GM23338 (cell line): Measurements from ENCODE around the gene SND1. TPM values are rescaled to one million over a fixed set of nuclear protein-coding genes. Genes with fewer than 3 reads are reported as not detected.

ENCODE experiments used
- ATAC-seq: fragments of 200-7000 bp; cut with Tn5 transposase; 3 replicates; pipeline ENCODE4 v1.9.1; 2020
- DNase-seq: peaks from one replicate; pipeline ENCODE4 v3.0.0-alpha.2; 2015; ENCODE audit warnings: low spot score
- H2AFZ ChIP-seq: fragments of 200-600 bp; sonication (generic); 2 replicates; pipeline ENCODE4 v1.8.0; 2016; ENCODE audit warnings: antibody characterized with exemption, mild to moderate bottlenecking, moderate library complexity
- H3F3A ChIP-seq: fragments of 200-600 bp; sonication (generic); replicated peaks from 2 replicates; pipeline ENCODE4 v1.8.0; 2017; ENCODE audit warnings: antibody characterized with exemption, mixed run types, low read depth
- H3K27ac ChIP-seq: fragments of 200-600 bp; sonication (generic); 2 replicates; pipeline ENCODE4 v1.6.1; 2016; ENCODE audit warnings: low read depth
- H3K27me3 ChIP-seq: fragments of 200-600 bp; sonication (generic); 2 replicates; pipeline ENCODE4 v1.8.0; 2016; ENCODE audit warnings: mild to moderate bottlenecking, mixed run types, moderate library complexity; ENCODE audit not compliant: insufficient read depth
- H3K36me3 ChIP-seq: fragments of 200-600 bp; sonication (generic); 2 replicates; pipeline ENCODE4 v1.8.0; 2016; ENCODE audit warnings: mild to moderate bottlenecking; ENCODE audit not compliant: insufficient read depth
- H3K4me1 ChIP-seq: fragments of 200-600 bp; sonication (generic); 2 replicates; pipeline ENCODE4 v1.8.0; 2016; ENCODE audit warnings: mild to moderate bottlenecking, moderate library complexity; ENCODE audit not compliant: insufficient read depth
- H3K4me2 ChIP-seq: fragments of 200-600 bp; sonication (generic); 2 replicates; pipeline ENCODE4 v1.7.1; 2017; ENCODE audit warnings: mixed run types
- H3K4me3 ChIP-seq: fragments of 200-600 bp; sonication (generic); 2 replicates; pipeline ENCODE4 v1.6.1; 2016; ENCODE audit warnings: mixed run types
- H3K79me2 ChIP-seq: fragments of 200-600 bp; sonication (generic); replicated peaks from 2 replicates; pipeline ENCODE4 v1.8.0; 2017; ENCODE audit warnings: mild to moderate bottlenecking; ENCODE audit not compliant: insufficient read depth
- H3K9me2 ChIP-seq: fragments of 200-600 bp; sonication (generic); 2 replicates; pipeline ENCODE4 v1.8.0; 2017; ENCODE audit not compliant: insufficient read depth
- H4K20me1 ChIP-seq: fragments of 200-600 bp; sonication (generic); replicated peaks from 2 replicates; pipeline ENCODE4 v1.8.0; 2017; ENCODE audit warnings: mild to moderate bottlenecking; ENCODE audit not compliant: insufficient read depth
- H3K27ac Mint-ChIP-seq: 2 replicates; pipeline ENCODE4 v1.8.0; 2020; ENCODE audit warnings: inconsistent platforms, mild to moderate bottlenecking, moderate library complexity, mixed read lengths
- H3K27me3 Mint-ChIP-seq: 3 replicates; pipeline ENCODE4 v1.8.0; 2022; ENCODE audit warnings: low read depth, mild to moderate bottlenecking, moderate library complexity, mixed read lengths, inconsistent platforms; ENCODE audit not compliant: insufficient read depth, poor library complexity
- H3K36me3 Mint-ChIP-seq: 3 replicates; pipeline ENCODE4 v1.8.0; 2021; ENCODE audit warnings: low read depth, mild to moderate bottlenecking, inconsistent platforms, moderate library complexity, mixed read lengths
- H3K4me1 Mint-ChIP-seq: 3 replicates; pipeline ENCODE4 v1.8.0; 2020; ENCODE audit warnings: mild to moderate bottlenecking, inconsistent platforms, mixed read lengths
- H3K4me3 Mint-ChIP-seq: 3 replicates; pipeline ENCODE4 v1.8.0; 2021; ENCODE audit warnings: moderate library complexity, mild to moderate bottlenecking, inconsistent platforms, mixed read lengths
- H3K9me3 Mint-ChIP-seq: 3 replicates; pipeline ENCODE4 v1.8.0; 2020; ENCODE audit warnings: moderate library complexity, mild to moderate bottlenecking, inconsistent platforms, mixed read lengths
- CREB1 ChIP-seq: fragments of 250-450 bp; sonication (Bioruptor Pico); IDR thresholded peaks from 2 replicates; pipeline ENCODE4 v1.5.0; 2020; ENCODE audit warnings: low read depth, mild to moderate bottlenecking, moderate library complexity
- EZH2 ChIP-seq: fragments of 200-600 bp; sonication (generic); IDR thresholded peaks from one replicate; pipeline ENCODE4 v1.8.0; 2017; ENCODE audit warnings: antibody characterized with exemption, mild to moderate bottlenecking, low read depth; ENCODE audit not compliant: unreplicated experiment
- EZH2phosphoT487 ChIP-seq: fragments of 200-600 bp; sonication (generic); IDR thresholded peaks from one replicate; pipeline ENCODE4 v1.8.1; 2018; ENCODE audit warnings: antibody characterized with exemption; ENCODE audit not compliant: unreplicated experiment
- JUNB ChIP-seq: IDR thresholded peaks from one replicate; pipeline ENCODE4 v1.6.1; 2016; ENCODE audit warnings: antibody characterized with exemption; ENCODE audit not compliant: unreplicated experiment
- NANOG ChIP-seq: IDR thresholded peaks from 2 replicates; pipeline ENCODE4 v1.6.1; 2016; ENCODE audit warnings: antibody characterized with exemption, borderline replicate concordance
- STAT1 ChIP-seq: IDR thresholded peaks from one replicate; pipeline ENCODE4 v1.6.1; 2016; ENCODE audit warnings: antibody characterized with exemption; ENCODE audit not compliant: unreplicated experiment
- ZNF114 ChIP-seq: fragments of 250-450 bp; sonication (Bioruptor Pico); IDR thresholded peaks from 2 replicates; pipeline ENCODE4 v1.5.0; 2020; ENCODE audit warnings: mild to moderate bottlenecking, moderate library complexity
- polyA plus RNA-seq: library from polyadenylated mRNA; unstranded; fragments of >200 nt; fragmentation: Nextera tagmentation; extraction: Ambion mirVana; gene quantifications from 2 replicates; pipeline ENCODE4 v1.2.1, GENCODE V29; 2016
- total RNA-seq: library from RNA; depleted of rRNA; stranded (reverse); fragments of >200 nt; shearing (Covaris generic); gene quantifications from 2 replicates; pipeline ENCODE4 v1.2.3, GENCODE V29; 2014
- TF ChIP-seq, protein P1 (sequence below): IDR thresholded peaks from 2 replicates; pipeline ENCODE4 v1.6.1; 2016; ENCODE audit warnings: antibody characterized with exemption
- TF ChIP-seq, protein P2 (sequence below): IDR thresholded peaks from one replicate; pipeline ENCODE4 v1.6.1; 2018; ENCODE audit warnings: antibody characterized with exemption; ENCODE audit not compliant: unreplicated experiment
- TF ChIP-seq, protein P3 (sequence below): fragments of 250-450 bp; sonication (Bioruptor Pico); IDR thresholded peaks from 2 replicates; pipeline ENCODE4 v1.5.0; 2020; ENCODE audit warnings: mild to moderate bottlenecking, moderate library complexity

The SND1 gene
- total and polyA plus RNA-seq, 2 experiments from 2014 or later, result 107 to 254 TPM

DNA sequence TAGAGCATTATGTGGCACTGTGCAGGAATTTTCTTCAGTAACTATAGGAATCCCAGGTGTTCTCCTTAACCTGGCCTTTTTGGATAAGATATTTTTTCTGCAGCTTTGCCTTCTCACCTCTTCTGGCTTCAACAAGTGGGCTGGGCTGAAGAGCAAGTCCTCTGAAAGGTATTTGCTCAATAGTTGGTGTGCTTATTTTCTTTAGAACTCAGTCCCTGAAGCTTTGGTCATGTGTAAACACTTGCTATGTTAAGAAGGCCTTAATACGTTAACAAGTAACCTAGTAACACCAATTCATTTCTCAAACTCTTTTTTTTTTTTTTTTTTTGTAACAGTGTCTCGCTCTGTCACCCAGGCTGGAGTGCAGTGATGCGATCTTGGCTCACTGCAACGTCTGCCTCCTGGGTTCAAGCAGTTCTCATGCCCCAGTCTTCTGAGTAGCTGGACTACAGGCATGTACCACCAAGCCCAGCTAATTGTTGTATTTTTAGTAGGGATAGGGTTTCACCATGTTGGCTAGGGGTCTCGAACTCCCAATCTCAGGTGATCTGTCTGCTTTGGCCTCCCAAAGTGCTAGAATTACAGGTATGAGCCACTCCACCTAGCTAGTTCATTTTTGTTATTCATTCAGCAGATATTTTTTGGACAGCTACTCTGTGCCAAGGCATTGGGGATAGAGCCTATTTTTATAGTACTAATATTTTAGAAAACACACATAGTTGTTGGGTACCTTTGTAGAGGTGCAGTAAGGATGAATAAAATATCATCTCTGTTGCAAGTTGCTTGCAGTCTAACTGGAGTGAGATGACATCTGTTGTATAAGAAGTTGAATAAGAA, 164.6 kb downstream of the SND1 start (continued):
- no peak for TF ChIP-seq STAT1
- TF ChIP-seq CREB1 (CRISPR knock-in tag), result no peak
- TF ChIP-seq, protein P1, sequence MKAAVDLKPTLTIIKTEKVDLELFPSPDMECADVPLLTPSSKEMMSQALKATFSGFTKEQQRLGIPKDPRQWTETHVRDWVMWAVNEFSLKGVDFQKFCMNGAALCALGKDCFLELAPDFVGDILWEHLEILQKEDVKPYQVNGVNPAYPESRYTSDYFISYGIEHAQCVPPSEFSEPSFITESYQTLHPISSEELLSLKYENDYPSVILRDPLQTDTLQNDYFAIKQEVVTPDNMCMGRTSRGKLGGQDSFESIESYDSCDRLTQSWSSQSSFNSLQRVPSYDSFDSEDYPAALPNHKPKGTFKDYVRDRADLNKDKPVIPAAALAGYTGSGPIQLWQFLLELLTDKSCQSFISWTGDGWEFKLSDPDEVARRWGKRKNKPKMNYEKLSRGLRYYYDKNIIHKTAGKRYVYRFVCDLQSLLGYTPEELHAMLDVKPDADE, result no peak
- TF ChIP-seq EZH2, result no peak
- TF ChIP-seq, protein P2, sequence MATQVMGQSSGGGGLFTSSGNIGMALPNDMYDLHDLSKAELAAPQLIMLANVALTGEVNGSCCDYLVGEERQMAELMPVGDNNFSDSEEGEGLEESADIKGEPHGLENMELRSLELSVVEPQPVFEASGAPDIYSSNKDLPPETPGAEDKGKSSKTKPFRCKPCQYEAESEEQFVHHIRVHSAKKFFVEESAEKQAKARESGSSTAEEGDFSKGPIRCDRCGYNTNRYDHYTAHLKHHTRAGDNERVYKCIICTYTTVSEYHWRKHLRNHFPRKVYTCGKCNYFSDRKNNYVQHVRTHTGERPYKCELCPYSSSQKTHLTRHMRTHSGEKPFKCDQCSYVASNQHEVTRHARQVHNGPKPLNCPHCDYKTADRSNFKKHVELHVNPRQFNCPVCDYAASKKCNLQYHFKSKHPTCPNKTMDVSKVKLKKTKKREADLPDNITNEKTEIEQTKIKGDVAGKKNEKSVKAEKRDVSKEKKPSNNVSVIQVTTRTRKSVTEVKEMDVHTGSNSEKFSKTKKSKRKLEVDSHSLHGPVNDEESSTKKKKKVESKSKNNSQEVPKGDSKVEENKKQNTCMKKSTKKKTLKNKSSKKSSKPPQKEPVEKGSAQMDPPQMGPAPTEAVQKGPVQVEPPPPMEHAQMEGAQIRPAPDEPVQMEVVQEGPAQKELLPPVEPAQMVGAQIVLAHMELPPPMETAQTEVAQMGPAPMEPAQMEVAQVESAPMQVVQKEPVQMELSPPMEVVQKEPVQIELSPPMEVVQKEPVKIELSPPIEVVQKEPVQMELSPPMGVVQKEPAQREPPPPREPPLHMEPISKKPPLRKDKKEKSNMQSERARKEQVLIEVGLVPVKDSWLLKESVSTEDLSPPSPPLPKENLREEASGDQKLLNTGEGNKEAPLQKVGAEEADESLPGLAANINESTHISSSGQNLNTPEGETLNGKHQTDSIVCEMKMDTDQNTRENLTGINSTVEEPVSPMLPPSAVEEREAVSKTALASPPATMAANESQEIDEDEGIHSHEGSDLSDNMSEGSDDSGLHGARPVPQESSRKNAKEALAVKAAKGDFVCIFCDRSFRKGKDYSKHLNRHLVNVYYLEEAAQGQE, result no peak

DNA sequence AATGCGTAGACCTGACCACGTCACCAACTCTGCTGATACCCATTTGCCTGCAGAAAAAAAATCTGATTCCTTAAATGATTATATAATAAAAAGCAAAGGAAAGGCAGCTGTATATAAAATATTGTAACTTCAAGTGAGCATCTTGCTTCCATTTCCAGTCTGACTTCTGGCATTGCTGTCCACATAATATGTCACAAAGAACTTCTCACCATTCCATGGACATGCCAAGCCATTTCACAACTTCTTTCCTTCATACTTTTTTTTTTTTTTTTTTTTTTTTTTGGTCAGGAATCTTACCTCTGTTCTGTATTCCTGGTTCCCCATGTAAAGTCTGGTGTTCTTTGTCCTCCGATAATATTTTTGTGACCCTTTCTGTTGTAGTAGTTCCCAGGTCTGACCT, 165.5 kb downstream of the SND1 start:
- no peaks in the 10 kb centered on the region for H3K9me3 Mint-ChIP-seq
- H3K27me3 ChIP-seq, result no peaks in the 10 kb centered on the region
- peaks cover 61% of the 10 kb centered on the region for H3K4me1 ChIP-seq
- DNase-seq (no peak), ATAC-seq (no peak)
- H3K27ac Mint-ChIP-seq, result no peak overlapping the region
- no peaks in the 10 kb centered on the region for H3K36me3 Mint-ChIP-seq
- no peak overlapping the region for H3K27ac ChIP-seq
- H3K36me3 ChIP-seq, result no peaks in the 10 kb centered on the region
- no peaks in the 10 kb centered on the region for H3K9me2 ChIP-seq
- no peak overlapping the region for H2AFZ ChIP-seq
- H3K4me3 Mint-ChIP-seq, result no peak overlapping the region
- H3K4me1 Mint-ChIP-seq, result peaks cover 78% of the 10 kb centered on the region
- peaks cover 10% of the 10 kb centered on the region for H3K27me3 Mint-ChIP-seq
- peaks cover 43% of the 10 kb centered on the region for H4K20me1 ChIP-seq
- H3F3A ChIP-seq, result no peaks in the 10 kb centered on the region
- no peak overlapping the region for H3K4me2 ChIP-seq
- H3K4me3 ChIP-seq, result no peak overlapping the region
- peaks cover 82% of the 10 kb centered on the region for H3K79me2 ChIP-seq
- TF ChIP-seq EZH2phosphoT487 (no peak), ZNF114 (CRISPR knock-in tag) (no peak), NANOG (no peak), JUNB (no peak), STAT1 (no peak)
- TF ChIP-seq, protein P3, sequence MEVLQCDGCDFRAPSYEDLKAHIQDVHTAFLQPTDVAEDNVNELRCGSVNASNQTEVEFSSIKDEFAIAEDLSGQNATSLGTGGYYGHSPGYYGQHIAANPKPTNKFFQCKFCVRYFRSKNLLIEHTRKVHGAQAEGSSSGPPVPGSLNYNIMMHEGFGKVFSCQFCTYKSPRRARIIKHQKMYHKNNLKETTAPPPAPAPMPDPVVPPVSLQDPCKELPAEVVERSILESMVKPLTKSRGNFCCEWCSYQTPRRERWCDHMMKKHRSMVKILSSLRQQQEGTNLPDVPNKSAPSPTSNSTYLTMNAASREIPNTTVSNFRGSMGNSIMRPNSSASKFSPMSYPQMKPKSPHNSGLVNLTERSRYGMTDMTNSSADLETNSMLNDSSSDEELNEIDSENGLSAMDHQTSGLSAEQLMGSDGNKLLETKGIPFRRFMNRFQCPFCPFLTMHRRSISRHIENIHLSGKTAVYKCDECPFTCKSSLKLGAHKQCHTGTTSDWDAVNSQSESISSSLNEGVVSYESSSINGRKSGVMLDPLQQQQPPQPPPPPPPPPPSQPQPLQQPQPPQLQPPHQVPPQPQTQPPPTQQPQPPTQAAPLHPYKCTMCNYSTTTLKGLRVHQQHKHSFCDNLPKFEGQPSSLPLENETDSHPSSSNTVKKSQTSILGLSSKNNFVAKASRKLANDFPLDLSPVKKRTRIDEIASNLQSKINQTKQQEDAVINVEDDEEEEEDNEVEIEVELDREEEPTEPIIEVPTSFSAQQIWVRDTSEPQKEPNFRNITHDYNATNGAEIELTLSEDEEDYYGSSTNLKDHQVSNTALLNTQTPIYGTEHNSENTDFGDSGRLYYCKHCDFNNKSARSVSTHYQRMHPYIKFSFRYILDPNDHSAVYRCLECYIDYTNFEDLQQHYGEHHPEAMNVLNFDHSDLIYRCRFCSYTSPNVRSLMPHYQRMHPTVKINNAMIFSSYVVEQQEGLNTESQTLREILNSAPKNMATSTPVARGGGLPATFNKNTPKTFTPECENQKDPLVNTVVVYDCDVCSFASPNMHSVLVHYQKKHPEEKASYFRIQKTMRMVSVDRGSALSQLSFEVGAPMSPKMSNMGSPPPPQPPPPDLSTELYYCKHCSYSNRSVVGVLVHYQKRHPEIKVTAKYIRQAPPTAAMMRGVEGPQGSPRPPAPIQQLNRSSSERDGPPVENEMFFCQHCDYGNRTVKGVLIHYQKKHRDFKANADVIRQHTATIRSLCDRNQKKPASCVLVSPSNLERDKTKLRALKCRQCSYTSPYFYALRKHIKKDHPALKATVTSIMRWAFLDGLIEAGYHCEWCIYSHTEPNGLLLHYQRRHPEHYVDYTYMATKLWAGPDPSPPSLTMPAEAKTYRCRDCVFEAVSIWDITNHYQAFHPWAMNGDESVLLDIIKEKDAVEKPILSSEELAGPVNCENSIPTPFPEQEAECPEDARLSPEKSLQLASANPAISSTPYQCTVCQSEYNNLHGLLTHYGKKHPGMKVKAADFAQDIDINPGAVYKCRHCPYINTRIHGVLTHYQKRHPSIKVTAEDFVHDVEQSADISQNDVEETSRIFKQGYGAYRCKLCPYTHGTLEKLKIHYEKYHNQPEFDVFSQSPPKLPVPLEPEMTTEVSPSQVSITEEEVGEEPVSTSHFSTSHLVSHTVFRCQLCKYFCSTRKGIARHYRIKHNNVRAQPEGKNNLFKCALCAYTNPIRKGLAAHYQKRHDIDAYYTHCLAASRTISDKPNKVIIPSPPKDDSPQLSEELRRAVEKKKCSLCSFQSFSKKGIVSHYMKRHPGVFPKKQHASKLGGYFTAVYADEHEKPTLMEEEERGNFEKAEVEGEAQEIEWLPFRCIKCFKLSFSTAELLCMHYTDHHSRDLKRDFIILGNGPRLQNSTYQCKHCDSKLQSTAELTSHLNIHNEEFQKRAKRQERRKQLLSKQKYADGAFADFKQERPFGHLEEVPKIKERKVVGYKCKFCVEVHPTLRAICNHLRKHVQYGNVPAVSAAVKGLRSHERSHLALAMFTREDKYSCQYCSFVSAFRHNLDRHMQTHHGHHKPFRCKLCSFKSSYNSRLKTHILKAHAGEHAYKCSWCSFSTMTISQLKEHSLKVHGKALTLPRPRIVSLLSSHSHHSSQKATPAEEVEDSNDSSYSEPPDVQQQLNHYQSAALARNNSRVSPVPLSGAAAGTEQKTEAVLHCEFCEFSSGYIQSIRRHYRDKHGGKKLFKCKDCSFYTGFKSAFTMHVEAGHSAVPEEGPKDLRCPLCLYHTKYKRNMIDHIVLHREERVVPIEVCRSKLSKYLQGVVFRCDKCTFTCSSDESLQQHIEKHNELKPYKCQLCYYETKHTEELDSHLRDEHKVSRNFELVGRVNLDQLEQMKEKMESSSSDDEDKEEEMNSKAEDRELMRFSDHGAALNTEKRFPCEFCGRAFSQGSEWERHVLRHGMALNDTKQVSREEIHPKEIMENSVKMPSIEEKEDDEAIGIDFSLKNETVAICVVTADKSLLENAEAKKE, result no peak
